T-helper 2 cell (primary cell): ENCODE data around the gene HSD17B1.
"Not testable (repeated sequence)": the region's sequence is repeated elsewhere in the genome, so short reads cannot be mapped to it uniquely, and the experiment has no call there.

Experiments used
- DNase-seq, 5 experiments: peaks; one replicate each; pipeline versions ENCODE4 v3.0.0 to v3.0.0-alpha.2; 2012 to 2022

Gene HSD17B1

DNA sequence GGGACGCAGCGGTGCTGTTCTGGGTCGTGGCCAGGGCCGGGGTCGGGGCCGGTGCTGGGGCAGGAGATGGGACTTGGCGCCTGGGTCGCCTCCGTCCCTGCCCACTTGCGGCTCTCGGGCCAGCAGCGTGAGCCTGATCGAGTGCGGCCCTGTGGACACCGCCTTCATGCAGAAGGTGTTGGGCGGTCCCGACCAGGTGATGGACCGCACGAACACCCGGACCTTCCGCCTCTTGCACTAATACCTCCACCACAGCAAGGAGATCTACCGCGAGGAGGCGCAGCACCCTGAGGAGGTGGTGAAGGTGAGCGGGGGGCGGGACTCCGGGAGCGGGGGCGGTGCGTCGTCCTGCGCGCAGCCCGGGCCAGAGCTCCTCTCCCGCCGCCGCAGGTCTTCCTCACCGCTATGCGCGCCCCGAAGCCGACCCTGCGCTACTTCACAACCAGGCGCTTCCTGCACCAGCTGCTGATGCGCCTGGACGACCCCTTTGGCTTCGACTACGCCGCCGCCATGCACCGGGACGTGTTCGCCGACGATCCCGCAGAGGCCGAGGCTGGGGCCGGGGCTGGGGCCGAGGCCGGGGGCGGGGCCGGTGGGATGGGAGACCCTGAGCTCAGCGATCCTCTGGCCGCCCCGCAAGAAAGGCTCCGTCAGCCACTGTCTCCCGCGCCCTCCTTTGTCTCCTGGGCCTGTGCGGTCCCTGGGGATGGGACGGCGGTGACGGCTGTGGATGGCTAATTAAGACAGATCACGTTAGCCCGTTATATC is 4.5 kb upstream of the HSD17B1 start:
- peak; percentile 53 to 78 (median 61) for DNase-seq

DNA sequence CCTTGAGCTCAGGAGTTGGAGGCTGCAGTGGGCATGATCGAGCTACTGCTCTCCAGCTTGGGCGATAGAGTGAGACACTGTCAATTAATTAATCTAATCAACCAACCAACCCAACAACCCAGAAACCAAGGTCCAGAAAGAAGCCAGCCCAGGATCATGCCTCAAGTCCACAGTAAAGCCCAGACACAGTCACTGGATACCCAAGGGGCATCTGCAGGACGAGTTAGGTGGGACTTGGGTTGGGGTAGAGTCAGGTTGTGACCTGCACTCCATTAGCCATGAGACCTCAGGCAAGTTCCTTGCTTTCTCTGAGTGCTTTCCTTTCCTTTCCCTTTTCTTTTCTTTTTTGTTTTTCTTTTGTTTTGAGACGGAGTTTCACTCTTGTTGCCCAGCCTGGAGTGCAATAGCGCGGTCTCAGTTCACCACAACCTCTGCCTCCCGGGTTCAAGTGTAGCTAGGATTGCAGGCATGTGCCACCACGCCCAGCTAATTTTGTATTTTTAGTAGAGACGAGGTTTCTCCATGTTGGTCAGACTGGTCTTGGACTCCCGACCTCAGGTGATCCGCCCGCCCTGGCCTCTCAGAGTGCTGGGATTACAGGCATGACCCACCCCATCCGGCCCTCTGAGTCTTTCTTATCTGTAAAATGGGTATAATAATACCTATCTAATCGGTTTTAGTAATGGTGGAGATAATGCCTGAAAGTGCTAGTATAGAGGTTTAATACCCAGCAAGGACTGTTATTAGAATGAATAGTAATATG is 3.5 kb upstream of the HSD17B1 start:
- no peak for DNase-seq

DNA sequence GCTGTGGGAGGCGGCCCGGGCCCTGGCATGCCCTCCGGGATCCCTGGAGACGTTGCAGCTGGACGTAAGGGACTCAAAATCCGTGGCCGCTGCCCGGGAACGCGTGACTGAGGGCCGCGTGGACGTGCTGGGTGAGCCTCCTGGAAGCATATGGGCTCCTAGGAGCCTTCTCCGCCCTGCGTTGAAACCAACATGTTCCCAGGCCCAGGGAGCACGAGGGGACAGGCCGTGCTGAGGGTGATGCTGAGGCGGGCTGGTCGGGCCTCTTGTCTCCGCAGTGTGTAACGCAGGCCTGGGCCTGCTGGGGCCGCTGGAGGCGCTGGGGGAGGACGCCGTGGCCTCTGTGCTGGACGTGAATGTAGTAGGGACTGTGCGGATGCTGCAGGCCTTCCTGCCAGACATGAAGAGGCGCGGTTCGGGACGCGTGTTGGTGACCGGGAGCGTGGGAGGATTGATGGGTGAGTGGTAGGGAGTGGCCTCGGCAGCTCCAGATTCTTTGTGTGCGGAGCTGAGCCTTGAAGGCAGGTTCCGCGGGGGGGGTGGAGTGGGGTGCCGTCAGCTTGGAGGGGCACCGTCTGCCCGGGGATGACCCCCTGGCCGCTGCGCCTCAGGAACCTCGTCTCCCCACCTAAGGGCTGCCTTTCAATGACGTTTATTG is 567 bp downstream of the HSD17B1 start:
- DNase-seq: no peak

DNA sequence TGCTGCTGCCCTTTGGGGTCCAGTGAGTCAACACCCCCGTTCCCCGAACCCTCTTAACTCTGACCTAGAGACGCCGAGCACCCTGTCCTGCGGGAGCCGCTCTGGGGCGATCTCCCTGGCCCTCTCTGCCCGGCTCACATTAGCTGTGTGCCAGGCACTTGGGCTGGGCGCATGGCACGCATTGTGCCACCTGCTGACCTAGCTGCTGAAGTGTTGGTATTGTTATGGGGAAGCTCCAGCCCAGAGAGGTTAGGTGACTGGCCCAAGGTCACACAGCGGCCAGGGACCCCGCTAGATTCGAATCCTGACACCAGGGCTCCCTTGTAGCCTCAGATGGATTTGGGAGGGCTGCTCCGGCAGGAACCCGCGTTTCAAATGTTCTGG is 1.1 kb downstream of the HSD17B1 start:
- peak in 1 of 5 experiments; percentile 52 for DNase-seq

DNA sequence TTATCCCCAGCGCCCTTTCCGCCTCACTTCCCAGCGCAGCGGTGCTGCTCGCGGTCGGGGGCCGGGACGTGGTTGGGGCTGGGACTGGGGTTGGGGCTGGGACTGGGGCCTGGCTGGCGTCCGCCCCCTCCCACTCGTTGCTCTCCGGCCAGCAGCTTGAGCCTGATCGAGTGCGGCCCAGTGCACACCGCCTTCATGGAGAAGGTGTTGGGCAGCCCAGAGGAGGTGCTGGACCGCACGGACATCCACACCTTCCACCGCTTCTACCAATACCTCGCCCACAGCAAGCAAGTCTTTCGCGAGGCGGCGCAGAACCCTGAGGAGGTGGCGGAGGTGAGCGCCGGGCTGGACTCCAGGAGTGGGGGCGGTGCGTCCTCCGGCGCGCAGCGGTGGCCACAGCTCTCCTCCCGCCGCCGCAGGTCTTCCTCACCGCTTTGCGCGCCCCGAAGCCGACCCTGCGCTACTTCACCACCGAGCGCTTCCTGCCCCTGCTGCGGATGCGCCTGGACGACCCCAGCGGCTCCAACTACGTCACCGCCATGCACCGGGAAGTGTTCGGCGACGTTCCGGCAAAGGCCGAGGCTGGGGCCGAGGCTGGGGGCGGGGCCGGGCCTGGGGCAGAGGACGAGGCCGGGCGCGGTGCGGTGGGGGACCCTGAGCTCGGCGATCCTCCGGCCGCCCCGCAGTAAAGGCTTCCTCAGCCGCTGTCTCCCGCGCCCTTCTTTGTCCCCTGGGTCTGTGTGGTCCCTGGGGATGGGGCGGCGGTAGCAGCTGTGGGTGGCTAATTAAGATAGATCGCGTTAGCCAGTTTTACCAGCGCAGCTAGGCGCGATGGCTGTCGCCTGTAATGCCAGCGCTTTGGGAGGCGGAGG is 1.8 kb downstream of the HSD17B1 start:
- DNase-seq: peak; percentile 43 to 87 (median 62)

DNA sequence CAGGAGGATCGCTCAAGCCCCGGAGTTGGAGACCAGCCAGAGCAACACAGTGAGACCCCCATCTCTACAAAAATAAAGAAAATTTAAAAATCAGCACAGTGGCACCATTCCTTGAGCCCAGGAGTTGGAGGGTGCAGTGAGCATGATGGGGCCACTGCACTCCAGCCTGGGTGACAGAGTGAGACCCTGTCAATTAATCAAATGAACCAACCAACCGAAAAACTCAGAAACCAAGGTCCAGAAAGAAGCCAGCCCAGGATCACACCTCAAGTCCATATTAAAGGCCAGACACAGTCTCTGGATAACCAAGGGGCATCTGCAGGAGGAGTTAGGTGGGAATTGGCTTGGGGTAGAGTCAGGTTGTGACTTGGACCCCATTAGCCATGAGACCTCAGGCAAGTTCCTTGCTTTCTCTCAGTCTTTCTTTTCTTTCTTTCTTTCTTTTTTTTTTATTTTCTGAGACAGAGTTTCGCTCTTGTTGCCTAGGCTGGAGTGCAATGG is 2.4 kb downstream of the HSD17B1 start:
- DNase-seq: no peak

DNA sequence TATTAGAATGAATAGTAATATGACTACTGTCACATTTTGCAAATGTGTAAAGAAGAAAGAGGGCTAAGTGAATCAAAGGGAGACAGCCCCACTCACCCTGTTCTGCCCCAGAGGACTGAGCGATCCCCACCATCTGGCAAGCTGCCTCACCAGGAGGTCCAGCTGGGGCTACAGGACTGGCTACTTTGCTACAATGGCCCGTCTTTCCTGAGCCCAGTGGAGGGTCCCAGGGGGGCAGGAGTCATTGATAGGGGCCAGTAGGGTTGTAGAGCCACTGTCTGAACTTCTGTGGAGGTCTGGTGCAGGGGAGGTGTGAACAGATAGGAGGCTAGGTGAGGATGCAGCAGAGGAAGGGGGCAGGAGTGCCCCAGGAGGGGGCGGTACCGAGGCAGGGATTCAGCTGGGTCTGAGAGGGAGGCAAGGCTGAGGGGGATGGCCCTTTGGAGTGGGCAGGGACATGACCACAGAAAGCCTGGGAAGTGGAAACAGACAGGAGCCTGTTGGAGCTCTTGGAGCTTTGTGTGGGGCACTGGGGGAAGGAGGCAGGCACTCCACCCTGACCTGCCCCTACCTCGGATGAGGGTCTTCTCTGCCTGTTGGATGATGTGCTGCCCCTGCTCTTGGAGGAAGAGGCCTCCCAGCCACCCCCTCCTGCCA is 3.4 kb downstream of the HSD17B1 start:
- not testable (repeated sequence) for DNase-seq

DNA sequence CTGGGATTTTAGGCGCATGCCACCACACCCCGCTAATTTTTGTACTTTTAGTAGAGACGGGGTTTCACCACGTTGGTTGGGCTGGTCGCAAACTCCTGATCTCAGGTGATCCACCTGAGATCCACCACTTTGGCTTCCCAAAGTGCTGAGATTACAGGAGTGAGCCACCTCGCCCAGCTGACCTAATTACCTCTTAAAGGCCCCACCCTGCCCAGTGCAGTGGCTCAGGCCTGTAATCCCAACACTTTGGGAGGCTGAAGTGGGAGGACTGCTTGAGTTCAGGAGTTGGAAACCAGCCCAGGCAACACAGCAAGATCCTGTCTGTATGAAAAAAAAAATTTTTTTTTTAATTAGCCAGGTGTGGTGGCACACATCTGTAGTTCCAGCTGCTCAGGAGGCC is 6.4 kb downstream of the HSD17B1 start:
- no peak for DNase-seq

DNA sequence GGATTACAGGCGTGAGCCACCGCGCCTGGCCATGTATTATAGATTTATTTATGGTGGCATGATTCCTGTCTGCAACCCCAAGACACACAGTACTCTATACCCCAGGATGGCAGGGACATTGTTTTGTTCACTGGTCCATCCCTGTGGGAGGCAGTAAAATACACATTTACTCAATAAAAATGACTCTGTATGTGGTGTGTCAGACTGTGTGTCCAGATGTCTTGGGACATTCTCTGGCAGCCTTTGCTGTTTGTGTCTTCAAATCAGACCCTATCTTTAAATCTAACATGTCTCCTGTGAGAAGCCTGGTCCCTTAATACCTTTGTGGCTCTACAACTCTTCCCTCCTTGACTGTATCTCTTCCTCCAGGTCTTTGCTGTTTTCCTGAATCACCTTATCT is 7.5 kb downstream of the HSD17B1 start:
- DNase-seq: no peak

DNA sequence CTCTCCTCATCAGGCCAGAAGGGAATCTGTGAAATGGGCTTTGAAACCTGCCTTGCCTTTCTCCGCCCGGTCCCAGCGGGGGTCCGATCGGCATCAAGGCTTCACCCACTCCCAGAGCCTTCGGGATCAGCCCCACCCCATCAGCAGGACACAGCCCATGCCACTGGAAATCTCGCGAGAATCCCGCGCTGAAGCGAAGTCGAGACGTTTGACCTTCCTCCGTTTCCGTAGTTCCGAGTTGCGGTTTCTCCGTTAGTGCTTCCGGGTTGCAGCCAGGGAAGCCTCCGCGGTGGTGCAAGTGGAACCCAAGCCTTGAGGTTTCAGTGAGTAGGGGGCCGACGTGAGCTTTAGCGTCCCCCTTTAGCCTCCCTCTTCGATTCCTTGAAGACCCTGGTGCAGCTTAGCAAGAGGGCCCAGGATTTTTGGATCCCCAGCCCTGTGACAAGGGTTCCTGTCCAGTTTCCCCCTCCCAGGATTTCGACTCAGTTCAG is 9.2 kb downstream of the HSD17B1 start, which contains the start of gene COASY:
TSS of gene COASY (plus strand) at position 252 of the 491 bp plus-strand sequence. CDS start 475 bp downstream, outside the sequence.
- peak; percentile 70 to 97 (median 85) for DNase-seq

DNA sequence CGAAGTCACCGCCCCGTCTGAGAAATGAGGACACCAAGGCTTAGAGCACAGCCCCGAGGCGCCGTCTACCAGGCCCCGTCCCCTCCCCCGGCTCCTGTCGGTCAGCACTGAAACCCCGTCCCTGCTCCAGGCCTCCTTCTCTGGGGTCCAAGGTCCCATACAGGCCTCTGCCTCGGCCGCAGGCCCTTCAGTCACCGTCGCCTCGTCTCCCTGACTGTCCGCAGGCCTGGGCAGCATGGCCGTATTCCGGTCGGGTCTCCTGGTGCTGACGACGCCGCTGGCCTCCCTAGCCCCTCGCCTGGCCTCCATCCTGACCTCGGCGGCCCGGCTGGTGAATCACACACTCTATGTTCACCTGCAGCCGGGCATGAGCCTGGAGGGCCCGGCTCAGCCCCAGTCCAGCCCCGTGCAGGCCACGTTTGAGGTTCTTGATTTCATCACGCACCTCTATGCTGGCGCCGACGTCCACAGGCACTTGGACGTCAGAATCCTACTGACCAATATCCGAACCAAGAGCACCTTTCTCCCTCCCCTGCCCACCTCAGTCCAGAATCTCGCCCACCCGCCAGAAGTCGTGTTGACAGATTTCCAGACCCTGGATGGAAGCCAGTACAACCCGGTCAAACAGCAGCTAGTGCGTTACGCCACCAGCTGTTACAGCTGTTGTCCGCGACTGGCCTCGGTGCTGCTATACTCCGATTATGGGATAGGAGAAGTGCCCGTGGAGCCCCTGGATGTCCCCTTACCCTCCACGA is 9.8 kb downstream of the HSD17B1 start:
- DNase-seq: no peak

DNA sequence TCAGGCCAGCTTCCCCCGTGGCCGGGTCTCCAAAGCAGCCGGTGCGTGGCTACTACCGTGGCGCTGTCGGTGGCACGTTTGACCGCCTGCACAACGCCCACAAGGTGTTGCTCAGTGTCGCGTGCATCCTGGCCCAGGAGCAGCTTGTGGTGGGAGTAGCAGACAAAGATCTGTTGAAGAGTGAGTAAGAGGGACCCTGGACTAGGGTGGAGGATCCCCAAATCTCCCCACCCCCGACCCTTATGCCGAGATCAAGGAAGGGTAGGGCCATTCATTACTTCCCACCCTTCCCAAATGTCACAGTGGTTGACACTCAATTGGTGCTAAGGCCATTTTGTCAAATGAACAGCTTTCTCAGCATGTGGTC is 10.4 kb downstream of the HSD17B1 start:
- no peak for DNase-seq

DNA sequence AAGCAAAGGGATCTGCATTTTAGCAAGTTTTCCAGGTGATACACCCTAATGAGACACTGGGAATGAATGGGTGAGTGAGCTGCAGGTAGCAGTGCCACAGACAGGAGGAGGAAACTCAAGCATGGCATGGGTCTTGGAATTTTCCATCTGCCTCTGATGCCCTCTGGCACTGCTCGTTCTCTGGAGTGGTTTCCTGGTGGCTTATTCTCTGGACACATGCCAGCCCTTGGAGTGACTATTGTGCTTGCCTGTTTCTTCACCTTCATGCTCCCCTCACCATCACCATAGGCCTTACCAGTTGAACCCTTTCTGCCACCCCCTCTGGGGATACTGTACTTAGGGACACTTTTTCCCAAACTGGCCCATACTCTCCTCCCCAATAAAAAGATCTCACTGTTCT is 10.8 kb downstream of the HSD17B1 start:
- no peak for DNase-seq

DNA sequence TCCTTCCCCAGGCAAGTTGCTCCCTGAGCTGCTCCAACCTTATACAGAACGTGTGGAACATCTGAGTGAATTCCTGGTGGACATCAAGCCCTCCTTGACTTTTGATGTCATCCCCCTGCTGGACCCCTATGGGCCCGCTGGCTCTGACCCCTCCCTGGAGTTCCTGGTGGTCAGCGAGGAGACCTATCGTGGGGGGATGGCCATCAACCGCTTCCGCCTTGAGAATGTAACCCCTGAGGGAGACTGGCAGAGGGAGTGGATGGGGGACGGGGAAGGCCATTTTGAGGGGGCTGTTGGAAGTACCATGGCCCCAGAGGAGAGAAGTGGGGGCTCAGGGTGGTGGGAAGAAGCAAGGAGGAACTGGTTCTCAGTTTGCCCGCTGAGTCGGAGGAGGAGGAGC is 11.2 kb downstream of the HSD17B1 start:
- DNase-seq: no peak

DNA sequence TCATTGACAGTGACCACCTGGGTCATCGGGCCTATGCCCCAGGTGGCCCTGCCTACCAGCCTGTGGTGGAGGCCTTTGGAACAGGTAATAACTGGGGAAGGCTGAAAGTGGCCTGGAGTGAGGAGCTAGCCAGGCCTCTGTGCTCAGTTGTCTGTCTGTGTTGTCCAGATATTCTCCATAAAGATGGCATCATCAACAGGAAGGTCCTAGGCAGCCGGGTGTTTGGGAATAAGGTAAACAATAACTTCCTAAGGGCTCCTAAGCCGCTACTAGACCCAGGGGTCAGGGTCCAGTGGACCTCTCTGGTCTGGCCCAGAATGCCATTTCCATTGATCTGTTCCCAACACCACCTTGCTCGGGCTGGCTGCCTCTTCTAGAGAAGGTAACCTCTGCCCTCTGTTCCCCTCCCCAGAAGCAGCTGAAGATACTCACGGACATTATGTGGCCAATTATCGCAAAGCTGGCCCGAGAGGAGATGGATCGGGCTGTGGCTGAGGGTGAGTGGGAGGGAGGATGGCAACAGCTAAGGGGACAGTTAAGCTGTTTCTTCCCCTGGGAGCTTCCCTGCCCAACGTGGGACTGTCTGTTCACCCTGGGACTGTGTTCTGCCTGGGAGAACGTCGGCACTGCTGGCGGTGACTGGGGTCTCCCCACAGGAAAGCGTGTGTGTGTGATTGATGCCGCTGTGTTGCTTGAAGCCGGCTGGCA is 12.2 kb downstream of the HSD17B1 start:
- no peak for DNase-seq

DNA sequence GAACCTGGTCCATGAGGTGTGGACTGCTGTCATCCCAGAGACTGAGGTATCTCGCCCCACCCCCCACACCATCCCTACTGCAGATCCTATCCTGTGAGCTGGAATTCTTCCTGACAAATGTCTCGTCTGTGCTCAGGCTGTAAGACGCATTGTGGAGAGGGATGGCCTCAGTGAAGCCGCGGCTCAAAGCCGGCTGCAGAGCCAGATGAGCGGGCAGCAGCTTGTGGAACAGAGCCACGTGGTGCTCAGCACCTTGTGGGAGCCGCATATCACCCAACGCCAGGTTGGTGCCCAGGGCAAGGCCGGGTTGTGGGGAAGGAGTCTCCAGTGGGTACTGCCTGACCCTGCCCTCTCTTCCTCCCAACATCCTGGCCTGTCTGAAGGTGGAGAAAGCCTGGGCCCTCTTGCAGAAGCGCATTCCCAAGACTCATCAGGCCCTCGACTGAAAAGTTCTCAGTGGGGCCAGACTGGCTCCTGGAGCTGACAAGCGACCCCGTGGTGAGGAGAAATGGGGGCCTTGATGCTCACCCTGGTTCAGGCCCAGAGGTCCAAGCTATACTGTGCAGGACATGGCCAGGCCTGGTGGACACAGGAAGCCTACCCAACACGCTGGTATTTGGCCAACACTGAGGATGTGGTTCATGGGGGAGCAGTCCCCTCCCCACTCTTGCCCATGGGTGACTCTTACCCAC is 12.9 kb downstream of the HSD17B1 start:
- no peak for DNase-seq

DNA sequence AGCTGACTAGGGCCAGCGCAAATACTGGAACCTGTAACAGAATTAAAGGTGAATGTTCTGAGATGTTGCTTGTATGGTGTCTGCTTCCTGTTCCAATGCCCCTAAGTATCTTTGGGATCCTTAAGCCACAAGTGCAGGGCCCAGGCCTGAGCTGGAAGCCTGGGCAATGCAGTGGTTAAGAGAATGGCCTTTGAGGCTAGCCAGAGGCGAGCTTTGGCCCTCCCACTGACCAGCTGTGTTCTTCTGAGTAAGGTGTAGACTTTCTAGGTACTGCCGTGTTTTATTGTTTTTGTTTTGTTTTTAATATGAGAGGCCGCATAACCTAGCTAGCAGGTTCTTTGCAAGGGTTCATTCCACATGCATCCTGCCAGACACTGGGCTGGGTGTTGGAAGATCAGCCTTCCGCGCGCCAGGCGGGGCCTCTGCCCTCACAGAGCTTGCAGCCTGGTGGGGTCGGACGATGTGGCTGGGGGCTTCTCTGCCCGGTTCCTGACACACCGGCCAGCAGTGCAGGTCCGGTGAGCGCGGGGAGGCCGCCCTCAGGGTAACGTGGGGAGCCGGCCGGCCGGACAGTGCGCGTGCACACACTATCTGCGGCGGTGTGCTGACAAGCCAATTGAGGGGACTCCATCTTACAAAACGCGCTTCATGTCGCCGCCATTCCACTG is 13.6 kb downstream of the HSD17B1 start:
- DNase-seq: no peak

DNA sequence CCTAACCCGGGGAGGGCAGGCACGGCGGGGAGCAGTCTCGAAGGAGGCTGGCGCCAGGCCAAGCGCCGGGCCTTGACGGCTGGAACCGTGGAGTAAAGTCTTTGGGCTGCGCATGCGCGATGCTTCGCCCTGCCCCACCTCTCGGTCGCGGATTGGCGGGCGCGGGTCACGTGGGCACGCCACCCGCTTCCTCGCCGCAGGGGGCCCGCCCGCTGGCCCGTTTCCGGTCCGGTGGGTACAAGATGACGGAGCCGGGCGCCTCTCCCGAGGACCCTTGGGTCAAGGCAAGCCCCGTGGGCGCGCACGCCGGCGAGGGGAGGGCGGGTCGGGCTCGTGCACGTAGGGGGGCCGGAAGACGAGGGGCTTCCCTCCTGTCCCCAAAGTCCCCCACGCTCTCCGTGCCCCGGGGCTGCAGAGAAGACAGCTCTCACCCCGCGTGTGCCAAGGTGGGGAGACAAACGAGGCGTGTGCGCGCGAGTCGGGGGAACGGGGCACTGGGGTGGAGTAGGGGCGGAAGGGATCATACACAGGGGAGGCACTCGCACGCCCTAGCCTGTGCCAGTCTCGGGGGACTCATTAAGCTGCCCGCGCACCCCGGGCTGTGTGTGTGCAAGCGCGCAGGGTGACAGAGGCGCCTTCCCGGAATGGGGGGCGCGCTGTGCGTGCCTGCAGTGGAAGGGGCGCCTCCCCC is 14.3 kb downstream of the HSD17B1 start, which contains the start of gene MLX:
TSS of gene MLX (plus strand) at position 218 of the 691 bp plus-strand sequence. CDS start at position 243, 25 bp downstream.
- DNase-seq: peak; percentile 82 to 95 (median 90)
